PC-9 (cell line): ENCODE measurements around the gene APOBEC3B. TPM values are rescaled to one million over a fixed set of nuclear protein-coding genes. Genes with fewer than 3 reads are reported as not detected.

Experiments used
- BruUV-seq: library from RNA; stranded (reverse); fragments of 400-500 nt; replicated peaks from 2 replicates; lab custom pipeline; 2021; lab: Mats Ljungman, UMichigan
- CTCF ChIA-PET: fragments of 300-600 bp; sonication (Branson Sonifier 250); formaldehyde crosslinking; loops from one replicate; lab custom pipeline; 2022; ENCODE audit warnings: antibody characterized with exemption; lab: Charles Lee
- POLR2A ChIA-PET: fragments of 300-600 bp; sonication (Branson Sonifier 250); formaldehyde crosslinking; loops from one replicate; lab custom pipeline; 2022; ENCODE audit warnings: antibody characterized with exemption; ENCODE audit not compliant: unreplicated experiment; lab: Charles Lee
- DNase-seq, 2 experiments: peaks; one replicate each; pipeline versions ENCODE4 v3.0.0 to v3.0.0-alpha.2; 2015 to 2022; ENCODE audit warnings: mixed read lengths in 1 of 2
- H2AFZ ChIP-seq: fragments of 200-600 bp; sonication (generic); 2 replicates; pipeline ENCODE4 v1.8.1; 2017; ENCODE audit warnings: antibody characterized with exemption
- H3F3A ChIP-seq: fragments of 200-600 bp; sonication (generic); 2 replicates; pipeline ENCODE4 v1.8.1; 2017; ENCODE audit warnings: antibody characterized with exemption, mild to moderate bottlenecking, low read depth; ENCODE audit not compliant: insufficient read depth
- H3K27ac ChIP-seq: fragments of 200-600 bp; sonication (generic); 2 replicates; pipeline ENCODE4 v1.6.1; 2016; ENCODE audit warnings: mixed run types
- H3K27me3 ChIP-seq: fragments of 200-600 bp; sonication (generic); 2 replicates; pipeline ENCODE4 v1.6.1; 2016; ENCODE audit warnings: low read depth, mixed run types; ENCODE audit not compliant: insufficient read depth
- H3K36me3 ChIP-seq: fragments of 200-600 bp; sonication (generic); 2 replicates; pipeline ENCODE4 v1.6.1; 2016; ENCODE audit warnings: low read depth, mixed run types
- H3K4me1 ChIP-seq: fragments of 200-600 bp; sonication (generic); replicated peaks from 2 replicates; pipeline ENCODE4 v1.6.1; 2016; ENCODE audit warnings: mixed run types; ENCODE audit not compliant: insufficient read depth
- H3K4me2 ChIP-seq: fragments of 200-600 bp; sonication (generic); 2 replicates; pipeline ENCODE4 v1.6.1; 2017; ENCODE audit warnings: mixed run types
- H3K4me3 ChIP-seq: fragments of 200-600 bp; sonication (generic); 2 replicates; pipeline ENCODE4 v1.6.1; 2016; ENCODE audit warnings: mixed run types
- H3K79me2 ChIP-seq: fragments of 200-600 bp; sonication (generic); 2 replicates; pipeline ENCODE4 v1.6.1; 2017; ENCODE audit warnings: low read depth, mixed run types
- H3K9me2 ChIP-seq: fragments of 200-600 bp; sonication (generic); 2 replicates; pipeline ENCODE4 v1.8.1; 2017; ENCODE audit warnings: mild to moderate bottlenecking; ENCODE audit not compliant: insufficient read depth
- H3K9me3 ChIP-seq: fragments of 200-600 bp; sonication (generic); 2 replicates; pipeline ENCODE4 v1.8.1; 2016; ENCODE audit warnings: low read depth; ENCODE audit not compliant: insufficient read depth
- H4K20me1 ChIP-seq: fragments of 200-600 bp; sonication (generic); 2 replicates; pipeline ENCODE4 v1.8.1; 2017; ENCODE audit not compliant: insufficient read depth
- EZH2 ChIP-seq: fragments of 200-600 bp; sonication (generic); IDR thresholded peaks from 2 replicates; pipeline ENCODE4 v1.8.0; 2017; ENCODE audit warnings: antibody characterized with exemption, low read depth
- intact Hi-C: fragments of 100-400 bp; cut with micrococcal nuclease; formaldehyde crosslinking; loops from one replicate; pipeline ENCODE4 v1.10.0; 2022; ENCODE audit not compliant: unreplicated experiment
- total RNA-seq: library from RNA; stranded (reverse); gene quantifications from 2 replicates; pipeline ENCODE4 v1.2.3, GENCODE V29; 2021
- TF ChIP-seq, protein P1 (sequence below): fragments of 200-600 bp; sonication (generic); conservative IDR thresholded peaks from 2 replicates; pipeline ENCODE4 v1.6.1; 2017; ENCODE audit warnings: mixed run types, antibody characterized with exemption, mild to moderate bottlenecking, moderate library complexity

Gene APOBEC3B
- total RNA-seq, 1 experiment from 2014 or later, result 66.5 TPM

GRCh38 chr22:38963872-38964271, 18.3 kb upstream of the APOBEC3B start:
- Histone ChIP-seq H3K36me3 (no peaks in the 10 kb centered on the region), H3K9me2 (no peaks in the 10 kb centered on the region), H3K4me1 (peaks cover 10% of the 10 kb centered on the region; the same call in 1 of the 2 replicates), H4K20me1 (no peaks in the 10 kb centered on the region), H3K79me2 (no peaks in the 10 kb centered on the region), H2AFZ (no peak overlapping the region), H3K4me2 (no peak overlapping the region), H3K9me3 (no peaks in the 10 kb centered on the region), H3K27me3 (no peaks in the 10 kb centered on the region), H3K27ac (no peak overlapping the region), H3F3A (no peaks in the 10 kb centered on the region), H3K4me3 (no peak overlapping the region)
- TF ChIP-seq, protein P1, sequence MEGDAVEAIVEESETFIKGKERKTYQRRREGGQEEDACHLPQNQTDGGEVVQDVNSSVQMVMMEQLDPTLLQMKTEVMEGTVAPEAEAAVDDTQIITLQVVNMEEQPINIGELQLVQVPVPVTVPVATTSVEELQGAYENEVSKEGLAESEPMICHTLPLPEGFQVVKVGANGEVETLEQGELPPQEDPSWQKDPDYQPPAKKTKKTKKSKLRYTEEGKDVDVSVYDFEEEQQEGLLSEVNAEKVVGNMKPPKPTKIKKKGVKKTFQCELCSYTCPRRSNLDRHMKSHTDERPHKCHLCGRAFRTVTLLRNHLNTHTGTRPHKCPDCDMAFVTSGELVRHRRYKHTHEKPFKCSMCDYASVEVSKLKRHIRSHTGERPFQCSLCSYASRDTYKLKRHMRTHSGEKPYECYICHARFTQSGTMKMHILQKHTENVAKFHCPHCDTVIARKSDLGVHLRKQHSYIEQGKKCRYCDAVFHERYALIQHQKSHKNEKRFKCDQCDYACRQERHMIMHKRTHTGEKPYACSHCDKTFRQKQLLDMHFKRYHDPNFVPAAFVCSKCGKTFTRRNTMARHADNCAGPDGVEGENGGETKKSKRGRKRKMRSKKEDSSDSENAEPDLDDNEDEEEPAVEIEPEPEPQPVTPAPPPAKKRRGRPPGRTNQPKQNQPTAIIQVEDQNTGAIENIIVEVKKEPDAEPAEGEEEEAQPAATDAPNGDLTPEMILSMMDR, result no peak
- TF ChIP-seq EZH2, result no peak
- CTCF ChIA-PET, result no interaction called here
- no TSS peak for BruUV-seq
- POLR2A ChIA-PET, result no interaction called here
- intact Hi-C loops, result no loop called here
- peak in 1 of 2 experiments; percentile 56 for DNase-seq

DNA sequence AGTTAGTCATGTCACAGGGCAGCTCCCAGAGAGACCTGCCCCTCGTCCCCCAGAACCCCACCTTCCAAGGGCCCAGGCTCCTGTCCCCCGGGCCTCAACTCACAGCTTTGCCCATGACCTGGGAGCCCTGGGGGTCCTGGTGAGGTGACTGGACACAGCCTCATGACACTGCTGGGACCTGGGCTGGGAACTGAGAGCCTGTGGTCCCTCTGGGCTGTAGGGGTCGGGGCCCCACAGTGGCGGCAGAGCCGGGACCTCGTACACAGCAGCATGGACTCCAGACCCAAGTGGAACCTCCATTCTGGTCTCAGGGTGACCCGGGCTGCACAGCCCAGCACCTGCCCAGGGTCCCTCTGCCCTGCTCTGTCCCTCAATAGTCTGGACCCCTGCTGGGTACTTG, 17.8 kb upstream of the APOBEC3B start:
- no TSS peak for BruUV-seq
- Histone ChIP-seq H3F3A (no peaks in the 10 kb centered on the region), H3K4me3 (no peak overlapping the region), H3K4me2 (no peak overlapping the region), H3K27me3 (no peaks in the 10 kb centered on the region), H3K9me2 (no peaks in the 10 kb centered on the region), H4K20me1 (no peaks in the 10 kb centered on the region), H3K27ac (no peak overlapping the region), H3K4me1 (peaks cover 10% of the 10 kb centered on the region; the same call in 1 of the 2 replicates), H3K36me3 (no peaks in the 10 kb centered on the region), H3K79me2 (no peaks in the 10 kb centered on the region), H2AFZ (no peak overlapping the region), H3K9me3 (no peaks in the 10 kb centered on the region)
- DNase-seq, result no peak
- ChIA-PET CTCF (no interaction called here), POLR2A (no interaction called here)
- intact Hi-C loops, result no loop called here
- TF ChIP-seq EZH2, result no peak
- TF ChIP-seq, protein P1, result no peak

DNA sequence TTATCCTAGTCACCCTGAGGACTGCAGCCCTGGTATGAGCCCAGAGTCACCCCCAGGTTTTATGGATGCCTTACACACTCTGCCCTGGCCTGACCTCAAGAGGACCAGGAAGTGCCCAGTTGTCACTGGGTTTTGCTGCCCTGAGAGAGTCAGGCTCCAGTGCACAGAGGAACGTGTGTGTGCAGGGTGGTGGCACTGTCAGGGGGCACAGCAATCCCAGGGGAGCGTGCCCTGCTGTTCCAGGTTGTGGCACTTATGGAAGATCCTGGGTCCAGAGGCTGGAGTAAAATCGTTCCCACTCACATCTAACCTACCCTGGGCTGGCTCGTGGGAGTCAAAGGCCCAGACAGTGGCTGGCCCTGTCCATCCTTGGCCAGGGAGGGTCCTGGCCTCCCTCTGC, 17.2 kb upstream of the APOBEC3B start:
- DNase-seq, result no peak
- intact Hi-C loops, result no loop called here
- CTCF ChIA-PET, result no interaction called here
- H3K9me2 ChIP-seq, result no peaks in the 10 kb centered on the region
- no TSS peak for BruUV-seq
- H3K27me3 ChIP-seq, result no peaks in the 10 kb centered on the region
- no peaks in the 10 kb centered on the region for H3K36me3 ChIP-seq
- H3K9me3 ChIP-seq, result no peaks in the 10 kb centered on the region
- no peak overlapping the region for H2AFZ ChIP-seq
- H3K79me2 ChIP-seq, result no peaks in the 10 kb centered on the region
- H3K4me1 ChIP-seq, result peaks cover 10% of the 10 kb centered on the region; the same call in 1 of the 2 replicates
- no peak overlapping the region for H3K4me3 ChIP-seq
- H3K4me2 ChIP-seq, result no peak overlapping the region
- no peaks in the 10 kb centered on the region for H3F3A ChIP-seq
- no peaks in the 10 kb centered on the region for H4K20me1 ChIP-seq
- H3K27ac ChIP-seq, result no peak overlapping the region
- POLR2A ChIA-PET, result no interaction called here
- TF ChIP-seq EZH2, result no peak
- TF ChIP-seq, protein P1, result no peak
